HG02610 (cell line): Measurements from ENCODE around the gene UBAC1.
"Not testable (repeated sequence)": the region's sequence is repeated elsewhere in the genome, so short reads cannot be mapped to it uniquely, and the experiment has no call there.

Source experiments
- ATAC-seq: cut with Tn5 transposase; IDR thresholded peaks from one replicate; pipeline ENCODE4 v1.9.1; 2021; ENCODE audit warnings: mild to moderate bottlenecking, moderate library complexity; ENCODE audit not compliant: unreplicated experiment

The UBAC1 gene

GRCh38 chr9:135961811-135962695 is 880 bp upstream of the UBAC1 start:
- ATAC-seq: no peak

GRCh38 chr9:135960411-135961276 is 529 bp downstream of the UBAC1 start:
- peak; percentile 6 for ATAC-seq

GRCh38 chr9:135959814-135960213 is 1.4 kb downstream of the UBAC1 start:
- ATAC-seq: no peak

- ATAC-seq: no peak
These were observed 2.7 kb downstream of the UBAC1 start for GRCh38 chr9:135958485-135958884.

GRCh38 chr9:135957431-135957830 is 3.7 kb downstream of the UBAC1 start:
- no peak for ATAC-seq

- ATAC-seq: no peak
These were observed 4.4 kb downstream of the UBAC1 start for GRCh38 chr9:135956802-135957174.

GRCh38 chr9:135955934-135956801 is 5.0 kb downstream of the UBAC1 start:
- ATAC-seq: no peak

GRCh38 chr9:135952664-135953206 is 8.4 kb downstream of the UBAC1 start:
- ATAC-seq: no peak

GRCh38 chr9:135951889-135952663 is 9.1 kb downstream of the UBAC1 start:
- ATAC-seq: no peak

- ATAC-seq: not testable (repeated sequence)
These were observed 9.9 kb downstream of the UBAC1 start for GRCh38 chr9:135951310-135951709.

GRCh38 chr9:135950841-135951240 is 10.3 kb downstream of the UBAC1 start:
- not testable (repeated sequence) for ATAC-seq

- no peak for ATAC-seq
These were observed 11.0 kb downstream of the UBAC1 start for GRCh38 chr9:135950135-135950682.

- no peak for ATAC-seq
These were observed 11.6 kb downstream of the UBAC1 start for GRCh38 chr9:135949501-135950134.

- no peak for ATAC-seq
These were observed 12.2 kb downstream of the UBAC1 start for GRCh38 chr9:135948968-135949367.

- ATAC-seq: no peak
These were observed 12.7 kb downstream of the UBAC1 start for GRCh38 chr9:135948446-135948845.

GRCh38 chr9:135947582-135947981 is 13.6 kb downstream of the UBAC1 start:
- no peak for ATAC-seq

- ATAC-seq: not testable (repeated sequence)
These were observed 14.1 kb downstream of the UBAC1 start for GRCh38 chr9:135947105-135947504.

- no peak for ATAC-seq
These were observed 14.7 kb downstream of the UBAC1 start for GRCh38 chr9:135946392-135946994.

GRCh38 chr9:135945969-135946368 is 15.2 kb downstream of the UBAC1 start:
- no peak for ATAC-seq
